ENCODE results near the gene PPP3R2. TPM values are rescaled to one million over a fixed set of nuclear protein-coding genes. Genes with fewer than 3 reads are reported as not detected.
"Not testable (repeated sequence)": the region's sequence is repeated elsewhere in the genome, so short reads cannot be mapped to it uniquely, and the experiment has no call there.

PPP3R2 gene
- total RNA-seq, 2 donors from 2014 or later, result not detected

DNA sequence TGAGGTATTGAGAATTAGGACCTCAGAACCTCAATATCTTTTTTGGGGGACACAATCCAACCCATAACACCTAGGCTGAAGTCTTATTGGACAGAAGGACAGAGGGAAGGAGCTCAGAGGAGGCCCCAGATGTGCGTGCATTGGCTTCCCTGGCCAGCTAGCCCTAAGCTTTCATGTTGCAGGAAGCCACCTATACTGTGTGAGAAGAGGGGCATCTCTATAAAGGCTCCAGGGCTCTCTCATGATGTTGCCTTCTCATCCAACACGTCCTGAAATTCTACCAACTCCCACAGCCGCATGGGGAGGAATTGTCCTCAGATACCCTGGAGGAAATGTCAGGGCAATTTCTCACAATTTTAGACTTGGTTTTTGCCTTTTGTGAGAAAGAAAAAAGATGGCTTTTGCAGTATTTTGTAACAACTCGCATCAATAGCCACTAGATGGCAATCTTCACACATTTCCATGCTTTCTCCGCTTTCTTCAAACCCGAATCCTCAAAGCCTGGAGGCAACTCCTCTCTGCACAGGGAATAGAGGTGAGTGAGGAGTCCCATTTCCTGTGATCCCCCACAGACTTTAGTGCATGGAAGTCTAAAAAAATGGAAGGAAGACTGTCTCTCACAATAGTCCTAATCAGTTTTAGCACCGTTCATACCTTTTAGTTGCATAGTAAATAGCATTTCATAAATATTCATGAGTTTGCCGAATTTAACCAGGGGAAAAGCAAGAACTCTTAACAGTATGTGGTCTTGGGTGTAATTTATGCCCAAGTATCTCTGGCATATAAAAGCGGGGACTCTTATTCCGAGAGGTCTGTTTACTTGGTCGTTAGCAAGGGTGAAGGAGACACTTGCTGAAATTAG lies 7.4 kb upstream of the PPP3R2 start:
- ATAC-seq, result peak in 1 of 2 donors; percentile 70
- DNase-seq (ENCODE audit: low spot score in 2 of 2), result peak in 1 of 2 donors; percentile 13
- H3K36me3 Mint-ChIP-seq, result no peaks in the 10 kb centered on the region

DNA sequence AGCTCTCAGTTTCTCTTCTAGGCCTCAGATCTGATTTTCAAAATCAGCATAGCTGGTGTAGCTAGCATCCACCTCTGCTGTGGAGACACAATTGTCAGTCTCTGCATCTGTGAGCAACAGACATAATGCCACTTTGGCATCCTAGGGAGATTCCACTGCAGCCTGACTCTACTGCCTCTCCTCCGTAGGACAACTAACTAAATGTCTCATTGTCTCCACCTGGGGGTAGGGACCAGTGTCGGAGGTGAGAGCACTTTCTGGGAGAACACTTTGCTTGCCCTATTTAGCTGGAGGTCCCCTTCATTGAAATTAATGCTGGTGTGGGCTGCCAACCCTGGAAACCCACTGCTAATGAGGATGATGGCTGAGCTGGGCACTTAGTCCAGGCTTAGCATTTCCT lies 1.4 kb downstream of the PPP3R2 start:
- H3K9me3 Mint-ChIP-seq, result no peaks in the 10 kb centered on the region
- ATAC-seq (no peak), DNase-seq (ENCODE audit: low spot score in 2 of 2) (no peak)
- H3K36me3 Mint-ChIP-seq, result no peaks in the 10 kb centered on the region
- no peak overlapping the region for H3K27ac Mint-ChIP-seq

More for the DNA sequence above, 7.4 kb upstream of the PPP3R2 start:
- Mint-ChIP-seq H3K9me3 (no peaks in the 10 kb centered on the region), H3K27ac (no peak overlapping the region)

DNA sequence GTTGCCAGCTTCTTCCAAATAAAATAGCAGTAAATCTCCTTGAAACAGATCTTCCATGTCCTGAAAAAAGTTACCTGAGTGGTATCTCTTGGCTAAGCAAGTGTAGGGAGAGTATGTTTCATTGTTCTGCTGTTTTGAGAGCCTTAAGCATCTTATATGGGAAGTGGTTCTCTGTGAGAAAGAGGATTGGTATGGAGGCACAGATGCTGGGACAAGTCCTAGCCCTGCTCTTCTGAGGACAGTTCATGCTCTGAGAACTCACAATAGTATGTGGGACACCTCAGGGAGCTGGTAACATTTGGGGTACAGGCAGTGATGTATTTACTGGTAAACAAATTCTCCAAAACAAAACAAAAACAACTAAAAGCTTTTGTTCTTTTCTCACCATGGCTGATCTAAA lies 2.0 kb downstream of the PPP3R2 start:
- Mint-ChIP-seq H3K36me3 (no peaks in the 10 kb centered on the region), H3K27ac (no peak overlapping the region), H3K9me3 (no peaks in the 10 kb centered on the region)
- DNase-seq (ENCODE audit: low spot score in 2 of 2) (no peak), ATAC-seq (no peak)

DNA sequence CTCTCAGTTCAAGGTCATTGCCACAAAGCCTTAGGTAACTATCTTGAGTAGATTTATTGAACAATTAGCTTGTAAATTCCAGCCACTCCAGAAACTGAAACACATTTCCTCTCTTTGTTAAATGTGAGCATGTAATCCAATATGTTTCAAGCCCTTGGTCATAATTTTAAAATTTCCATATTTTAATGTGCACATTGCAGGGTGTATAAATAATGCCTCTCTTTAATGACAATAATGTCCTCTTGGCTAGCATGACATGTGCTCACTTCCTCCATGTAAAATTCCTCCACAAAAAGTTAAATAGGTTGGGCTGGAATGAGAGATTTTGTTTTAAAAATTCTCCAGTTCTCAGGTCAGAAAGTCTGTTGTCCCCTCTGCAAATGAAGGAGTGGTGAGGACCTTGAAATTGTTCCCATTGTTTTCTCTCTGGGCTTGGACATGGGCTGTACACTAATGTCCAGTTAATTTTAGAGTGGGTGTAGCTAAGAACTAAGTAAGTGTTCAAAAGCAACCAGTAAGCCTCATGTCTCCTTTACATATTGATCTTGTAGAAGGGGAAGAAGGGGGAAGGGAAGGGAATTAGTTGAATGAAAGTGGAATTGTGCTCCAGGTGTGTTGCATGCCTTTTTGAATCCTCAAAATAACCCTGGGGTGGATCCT lies 2.9 kb downstream of the PPP3R2 start:
- Mint-ChIP-seq H3K9me3 (no peaks in the 10 kb centered on the region), H3K36me3 (no peaks in the 10 kb centered on the region), H3K27ac (no peak overlapping the region)
- DNase-seq (ENCODE audit: low spot score in 2 of 2), result no peak
- ATAC-seq, result no peak

DNA sequence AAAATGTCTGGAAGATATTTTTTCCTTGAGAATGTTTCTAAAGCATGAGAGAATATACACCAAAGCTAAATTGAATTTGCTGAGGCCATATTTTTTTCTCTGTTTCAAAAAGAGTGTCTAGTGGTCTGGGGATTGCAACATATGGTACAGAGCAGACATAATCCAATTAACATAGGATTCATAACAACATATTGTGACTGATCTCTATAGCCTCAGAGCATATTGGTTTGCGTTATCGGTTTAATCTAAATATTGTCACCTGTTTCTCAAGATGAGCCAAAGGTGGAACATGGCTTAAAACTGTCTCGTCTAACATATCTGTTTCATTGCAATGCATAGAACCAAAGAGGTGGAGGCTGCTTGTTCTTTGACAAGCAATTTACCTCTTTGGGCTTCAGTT lies 3.9 kb downstream of the PPP3R2 start:
- ATAC-seq (no peak), DNase-seq (ENCODE audit: low spot score in 2 of 2) (no peak)
- Mint-ChIP-seq H3K9me3 (peaks cover 0 to 4% of the 10 kb centered on the region in 2 donors), H3K27ac (no peak overlapping the region), H3K36me3 (no peaks in the 10 kb centered on the region)

DNA sequence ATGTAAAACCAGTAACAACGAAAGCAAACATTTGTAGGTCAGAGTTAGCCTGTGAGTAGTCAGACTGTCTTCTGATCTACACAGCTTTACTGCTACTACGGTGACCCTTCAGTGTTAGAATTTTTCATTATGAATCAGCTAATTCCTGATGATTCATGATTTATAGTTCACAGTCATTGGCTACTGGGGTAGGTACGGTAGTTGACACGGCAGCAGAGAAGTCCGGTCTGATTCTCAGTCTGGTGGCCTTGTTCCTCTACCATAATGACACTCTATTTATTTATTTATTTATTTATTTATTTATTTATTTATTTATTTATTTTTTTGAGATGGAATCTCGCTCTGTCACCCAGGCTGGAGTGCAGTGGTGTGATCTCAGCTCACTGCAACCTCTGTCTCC lies 4.7 kb downstream of the PPP3R2 start:
- not testable (repeated sequence) for DNase-seq (ENCODE audit: low spot score in 2 of 2); H3K27ac Mint-ChIP-seq
- peak in 1 of 2 donors; percentile 28 for ATAC-seq

DNA sequence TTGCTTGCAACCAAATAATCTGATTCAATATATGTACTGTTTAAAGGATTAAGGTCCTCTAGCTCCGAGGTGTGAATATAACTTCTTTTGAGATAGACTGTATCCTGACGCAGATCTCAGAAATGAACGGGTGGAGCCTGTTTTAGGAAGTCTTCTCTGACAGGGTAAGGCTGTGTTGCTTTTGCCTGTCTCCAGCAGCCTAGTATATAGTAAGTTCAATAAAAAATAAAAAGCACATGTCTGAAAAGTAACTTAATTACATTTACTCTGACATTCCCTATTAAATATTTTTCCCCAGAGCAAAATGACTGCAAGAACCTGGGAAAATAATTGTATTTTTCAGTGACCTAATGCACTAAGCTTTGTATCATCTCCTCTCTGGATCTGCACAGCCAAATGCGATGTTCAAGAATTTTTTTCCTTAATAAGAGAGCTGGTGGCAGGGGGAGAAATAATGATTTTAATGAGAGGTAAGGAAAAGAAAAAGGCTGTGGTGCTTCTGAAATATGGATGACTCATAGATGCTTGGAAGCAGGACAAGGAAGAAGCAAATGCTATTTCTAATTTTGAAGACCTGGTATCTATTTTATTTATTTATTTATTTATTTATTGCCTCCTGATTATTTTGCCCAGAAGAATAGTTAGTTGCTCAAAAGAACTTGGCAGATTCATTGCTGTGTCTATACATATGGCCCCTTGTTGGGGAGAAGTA lies 7.3 kb downstream of the PPP3R2 start:
- H3K27ac Mint-ChIP-seq, result no peak overlapping the region
- H3K9me3 Mint-ChIP-seq, result peaks cover 3 to 15% of the 10 kb centered on the region in 2 donors
- H3K36me3 Mint-ChIP-seq, result no peaks in the 10 kb centered on the region
- no peak for DNase-seq (ENCODE audit: low spot score in 2 of 2)
- no peak for ATAC-seq

More for the DNA sequence above, 4.7 kb downstream of the PPP3R2 start:
- peaks cover 3 to 12% of the 10 kb centered on the region in 2 donors for H3K9me3 Mint-ChIP-seq
- H3K36me3 Mint-ChIP-seq, result not testable (repeated sequence)

DNA sequence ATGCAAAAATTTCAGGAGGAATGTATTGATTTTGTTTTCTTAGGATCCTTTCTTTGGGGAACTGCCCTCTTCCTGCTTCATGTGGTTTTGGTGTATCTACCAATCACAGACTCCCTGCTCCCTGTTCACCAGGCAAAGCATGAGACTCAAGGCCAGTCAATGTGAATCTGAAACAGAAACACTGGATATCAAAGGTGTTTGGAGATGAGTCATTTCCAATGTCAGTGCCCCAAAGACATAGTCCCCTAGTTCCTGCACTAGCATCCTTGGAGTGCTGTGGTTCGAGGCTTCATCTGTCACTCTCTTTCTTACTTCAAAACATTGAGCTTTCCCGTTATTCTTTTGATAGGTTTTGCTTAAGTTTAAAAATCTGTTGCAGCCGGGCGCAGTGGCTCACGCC lies 8.1 kb downstream of the PPP3R2 start:
- no peak overlapping the region for H3K27ac Mint-ChIP-seq
- DNase-seq (ENCODE audit: low spot score in 2 of 2) (peak in 1 of 2 donors; percentile 16), ATAC-seq (peak; percentile 97 to 98)
- no peaks in the 10 kb centered on the region for H3K36me3 Mint-ChIP-seq
- H3K9me3 Mint-ChIP-seq, result peaks cover 3 to 15% of the 10 kb centered on the region in 2 donors

DNA sequence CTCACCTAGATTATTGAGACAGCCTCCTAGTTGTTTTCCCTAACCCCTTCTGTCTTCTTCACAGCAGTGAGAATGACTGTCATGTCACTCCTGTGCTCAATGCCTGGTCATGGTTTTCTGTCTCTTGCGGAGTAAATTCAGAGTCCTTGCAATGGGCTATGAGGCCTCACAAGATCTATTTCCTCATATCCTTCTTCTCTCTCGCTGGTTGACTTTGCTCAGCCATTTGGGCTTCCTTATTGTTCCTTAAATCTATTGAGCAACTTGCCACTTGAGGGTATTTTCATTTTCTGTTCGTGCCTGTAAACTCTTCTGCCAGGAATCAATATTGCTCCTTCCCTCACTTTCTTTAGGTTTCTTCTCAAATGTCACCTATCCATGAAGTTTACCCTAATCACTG lies 9.0 kb downstream of the PPP3R2 start:
- ATAC-seq, result no peak
- no peak overlapping the region for H3K27ac Mint-ChIP-seq
- no peaks in the 10 kb centered on the region for H3K36me3 Mint-ChIP-seq
- no peak for DNase-seq (ENCODE audit: low spot score in 2 of 2)
- H3K9me3 Mint-ChIP-seq, result peaks cover 3 to 15% of the 10 kb centered on the region in 2 donors

DNA sequence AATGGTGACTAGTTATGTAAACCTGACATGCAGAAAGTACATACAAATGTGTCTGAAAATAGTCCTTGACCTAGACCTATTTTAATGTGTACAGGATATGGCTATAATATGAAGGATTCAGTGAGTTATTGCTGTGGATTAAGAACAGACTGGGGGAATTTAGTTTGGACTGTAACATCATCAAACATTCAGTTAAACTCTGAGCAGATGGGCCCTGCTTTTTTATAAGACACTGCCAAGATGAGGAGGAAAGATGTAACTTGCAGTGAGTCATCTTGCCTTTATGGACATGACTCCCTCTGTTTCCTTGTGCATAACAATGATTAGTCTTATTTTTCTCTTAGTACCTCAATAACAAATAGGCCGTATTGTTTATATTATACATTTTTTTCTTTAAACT lies 12.2 kb downstream of the PPP3R2 start:
- Mint-ChIP-seq H3K36me3 (no peaks in the 10 kb centered on the region), H3K9me3 (peaks cover 3 to 15% of the 10 kb centered on the region in 2 donors), H3K27ac (no peak overlapping the region)
- DNase-seq (ENCODE audit: low spot score in 2 of 2) (no peak), ATAC-seq (no peak)

DNA sequence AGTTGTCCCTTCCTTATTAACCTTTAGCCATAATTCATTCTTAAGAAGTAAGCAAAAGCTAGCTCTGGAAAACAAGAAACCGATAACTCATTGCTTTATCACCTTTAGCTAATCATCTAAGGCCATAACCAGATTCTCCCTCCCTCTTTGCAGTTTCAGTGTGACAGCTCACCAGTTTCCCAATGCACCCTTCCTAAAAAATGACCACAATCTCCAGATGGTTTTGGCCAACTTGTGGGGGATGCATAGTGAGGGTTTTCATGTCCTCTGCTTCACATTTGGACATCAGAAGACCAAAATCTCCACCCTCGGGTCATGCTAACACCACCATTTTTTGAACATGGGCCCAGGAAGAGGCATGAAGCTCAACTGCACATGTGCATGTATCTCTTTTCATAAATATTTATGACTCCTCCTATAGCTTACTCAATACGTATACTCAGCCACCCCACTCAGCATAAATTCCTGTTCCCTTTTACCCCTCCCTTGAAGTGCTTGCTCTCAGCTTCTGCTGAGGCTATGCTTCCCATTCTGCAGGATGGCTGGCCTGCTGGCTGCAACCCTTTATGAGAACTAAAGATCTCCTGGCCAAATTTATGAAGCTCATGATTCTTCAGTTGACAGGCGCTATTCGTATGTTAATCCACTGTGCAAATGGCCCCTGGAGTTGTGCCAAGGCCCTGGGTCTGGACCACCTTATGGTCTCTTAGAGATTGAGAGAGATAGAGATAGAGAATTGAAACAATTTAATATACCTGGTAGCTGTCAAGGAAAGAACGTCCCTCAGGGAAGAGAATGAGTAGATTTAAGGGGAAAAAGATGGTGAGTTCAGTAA lies 14.8 kb downstream of the PPP3R2 start:
- H3K9me3 Mint-ChIP-seq, result peaks cover 1 to 4% of the 10 kb centered on the region in 2 donors
- no peaks in the 10 kb centered on the region for H3K36me3 Mint-ChIP-seq
- ATAC-seq (no peak), DNase-seq (ENCODE audit: low spot score in 2 of 2) (no peak)
- H3K27ac Mint-ChIP-seq, result no peak overlapping the region

DNA sequence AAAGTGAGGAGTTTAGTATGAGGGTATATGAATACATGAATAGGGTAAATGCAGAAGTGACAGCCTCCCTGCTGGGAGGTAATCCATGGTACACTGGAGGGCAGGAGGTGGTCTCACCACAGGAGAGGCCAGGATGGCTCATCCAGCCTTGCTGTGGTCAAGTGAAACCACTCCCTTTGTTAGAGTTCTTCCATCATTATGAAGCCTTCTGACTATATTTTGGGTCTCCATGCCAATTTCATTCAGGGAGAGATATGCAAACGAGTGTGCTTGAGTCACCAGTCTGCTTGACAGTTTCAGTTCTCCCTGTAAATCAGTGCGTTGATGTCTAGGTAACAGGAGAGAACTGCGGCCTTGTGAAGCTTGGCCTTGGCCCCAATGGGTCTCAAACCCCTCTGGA lies 16.4 kb downstream of the PPP3R2 start:
- no peak overlapping the region for H3K27ac Mint-ChIP-seq
- H3K9me3 Mint-ChIP-seq, result peaks cover 0 to 4% of the 10 kb centered on the region in 2 donors
- H3K36me3 Mint-ChIP-seq, result no peaks in the 10 kb centered on the region
- ATAC-seq, result peak in 1 of 2 donors; percentile 45
- no peak for DNase-seq (ENCODE audit: low spot score in 2 of 2)

DNA sequence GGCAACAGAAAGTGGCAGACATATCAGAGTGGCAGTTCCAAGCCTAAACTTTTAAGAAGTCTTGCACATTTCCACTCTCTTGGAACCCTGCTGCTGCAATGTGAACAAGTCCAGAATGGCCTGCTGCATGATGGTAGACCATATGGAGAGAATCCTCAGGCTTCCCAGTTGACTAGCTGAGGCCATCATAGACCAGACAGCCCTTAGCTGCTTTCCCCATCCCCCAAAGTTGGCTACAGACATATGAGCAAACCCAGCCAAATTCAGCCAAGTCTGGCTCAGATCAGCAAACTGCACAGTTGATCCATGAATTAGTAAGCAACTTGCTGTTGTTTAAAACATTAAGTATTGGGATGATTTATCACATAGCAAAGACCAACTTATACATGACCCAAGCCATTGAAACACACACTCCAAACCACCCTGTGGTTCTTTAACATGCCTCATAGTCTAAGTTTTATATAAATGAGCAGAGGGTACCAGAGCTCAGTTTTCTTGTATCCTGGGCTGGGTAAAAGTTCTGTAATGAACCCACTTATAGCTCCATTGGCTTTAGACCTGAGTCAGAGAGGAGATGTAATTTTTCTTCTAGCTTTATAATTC lies 19.9 kb downstream of the PPP3R2 start:
- peak in 1 of 2 donors; percentile 47 for ATAC-seq
- H3K36me3 Mint-ChIP-seq, result no peaks in the 10 kb centered on the region

DNA sequence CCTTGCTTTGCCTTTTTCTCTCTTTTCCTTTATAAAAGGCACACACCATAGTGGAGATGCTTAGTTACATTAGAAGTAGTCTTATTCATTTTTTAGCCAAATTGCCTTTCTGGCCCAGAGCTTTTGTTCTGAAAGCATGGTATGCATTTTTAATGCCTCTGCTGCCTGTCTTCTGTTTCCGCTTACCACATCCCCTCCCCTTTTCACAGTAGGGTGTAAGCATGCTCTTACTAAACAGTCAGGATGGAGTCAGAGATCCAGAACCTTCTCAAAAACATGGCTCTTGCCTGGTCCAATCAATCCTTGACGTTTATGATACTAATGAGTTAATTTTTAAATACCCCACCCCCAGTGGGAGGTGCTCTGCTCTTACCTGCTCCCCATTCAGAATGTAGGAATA lies 22.5 kb downstream of the PPP3R2 start:
- DNase-seq (ENCODE audit: low spot score in 2 of 2) (no peak), ATAC-seq (peak in 1 of 2 donors; percentile 32)
- H3K36me3 Mint-ChIP-seq, result peaks cover 0 to 8% of the 10 kb centered on the region in 2 donors
- H3K27ac Mint-ChIP-seq, result peak overlapping the region in 1 of 2 donors; percentile 78
- peaks cover 0 to 4% of the 10 kb centered on the region in 2 donors for H3K9me3 Mint-ChIP-seq

More for the DNA sequence above, 19.9 kb downstream of the PPP3R2 start:
- Mint-ChIP-seq H3K9me3 (peaks cover 0 to 4% of the 10 kb centered on the region in 2 donors), H3K27ac (no peak overlapping the region)
- no peak for DNase-seq (ENCODE audit: low spot score in 2 of 2)

DNA sequence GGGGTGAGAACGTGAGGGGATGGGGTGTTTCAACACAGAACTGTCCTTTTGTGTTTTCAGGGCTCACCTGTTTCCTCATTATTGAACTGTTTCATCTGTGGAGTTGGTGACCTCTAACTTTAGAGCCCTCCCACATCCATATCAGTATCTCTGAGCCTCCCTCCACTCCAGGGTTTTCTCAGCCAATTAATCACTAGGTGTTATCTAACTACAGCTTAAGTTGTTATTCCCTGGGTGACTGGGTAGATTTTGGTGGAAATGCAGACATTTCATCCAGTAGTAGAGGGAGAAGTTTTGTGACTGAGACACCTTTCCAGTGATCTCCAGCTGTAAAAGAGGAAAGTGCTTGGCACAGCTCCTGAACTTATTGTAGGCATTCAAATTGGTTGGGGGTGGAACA lies 23.7 kb downstream of the PPP3R2 start:
- Mint-ChIP-seq H3K9me3 (peaks cover 0 to 4% of the 10 kb centered on the region in 2 donors), H3K36me3 (peaks cover 0 to 11% of the 10 kb centered on the region in 2 donors), H3K27ac (peak overlapping the region in 1 of 2 donors; percentile 78)
- ATAC-seq (no peak), DNase-seq (ENCODE audit: low spot score in 2 of 2) (no peak)
